H9 (cell line): ENCODE results near the gene MRPS5. TPM values are rescaled to one million over a fixed set of nuclear protein-coding genes. Genes with fewer than 3 reads are reported as not detected.

Experiments
- DNase-seq: peaks from one replicate; pipeline ENCODE4 v3.0.0-alpha.2; 2017
- H2AFZ ChIP-seq: one replicate; pipeline ENCODE4 v1.6.1; 2013; ENCODE audit warnings: mild to moderate bottlenecking, low read length, control low read depth, moderate library complexity
- H2AK5ac ChIP-seq: 2 replicates; pipeline ENCODE4 v1.6.1; 2013; ENCODE audit warnings: low read length, control low read depth, mixed read lengths; ENCODE audit not compliant: insufficient read length
- H2BK120ac ChIP-seq: one replicate; pipeline ENCODE4 v1.6.1; 2013; ENCODE audit warnings: low read depth, mild to moderate bottlenecking, low read length, control low read depth, inconsistent platforms; ENCODE audit not compliant: poor library complexity, severe bottlenecking
- H2BK12ac ChIP-seq: 2 replicates; pipeline ENCODE4 v1.6.1; 2013; ENCODE audit warnings: low read length, control low read depth, mixed read lengths, low read depth; ENCODE audit not compliant: insufficient read length
- H2BK15ac ChIP-seq: 2 replicates; pipeline ENCODE4 v1.6.1; 2013; ENCODE audit warnings: low read depth, low read length, control low read depth
- H2BK20ac ChIP-seq: one replicate; pipeline ENCODE4 v1.6.1; 2013; ENCODE audit warnings: low read depth, mild to moderate bottlenecking, low read length, control low read depth, inconsistent platforms; ENCODE audit not compliant: poor library complexity, severe bottlenecking
- H2BK5ac ChIP-seq: 2 replicates; pipeline ENCODE4 v1.6.1; 2013; ENCODE audit warnings: low read length, control low read depth, mixed read lengths; ENCODE audit not compliant: insufficient read length
- H3K14ac ChIP-seq: 2 replicates; pipeline ENCODE4 v1.6.1; 2013; ENCODE audit warnings: low read length, control low read depth; ENCODE audit not compliant: insufficient read depth
- H3K18ac ChIP-seq: 2 replicates; pipeline ENCODE4 v1.6.1; 2013; ENCODE audit warnings: low read depth, mild to moderate bottlenecking, mixed read lengths, low read length, control low read depth; ENCODE audit not compliant: insufficient read length
- H3K23ac ChIP-seq: 2 replicates; pipeline ENCODE4 v1.6.1; 2013; ENCODE audit warnings: low read length, control low read depth, mixed read lengths, low read depth; ENCODE audit not compliant: insufficient read length
- H3K23me2 ChIP-seq: 2 replicates; pipeline ENCODE4 v1.6.1; 2013; ENCODE audit warnings: low read depth, mild to moderate bottlenecking, mixed read lengths, low read length, control low read depth; ENCODE audit not compliant: insufficient read length, poor library complexity, severe bottlenecking
- H3K27ac ChIP-seq: 2 replicates; pipeline ENCODE4 v1.5.1; 2013; ENCODE audit warnings: low read length, control low read depth, mixed read lengths, low read depth; ENCODE audit not compliant: insufficient read length
- H3K27me3 ChIP-seq: 2 replicates; pipeline ENCODE4 v1.6.1; 2013; ENCODE audit warnings: low read length, control low read depth, inconsistent platforms; ENCODE audit not compliant: insufficient read depth
- H3K4ac ChIP-seq: 2 replicates; pipeline ENCODE4 v1.6.1; 2013; ENCODE audit warnings: low read depth, mild to moderate bottlenecking, control low read depth, inconsistent platforms, low read length, moderate library complexity
- H3K4me1 ChIP-seq: 2 replicates; pipeline ENCODE4 v1.6.1; 2013; ENCODE audit warnings: low read length, control low read depth, inconsistent platforms; ENCODE audit not compliant: insufficient read depth
- H3K4me2 ChIP-seq: 2 replicates; pipeline ENCODE4 v1.6.1; 2013; ENCODE audit warnings: low read length, control low read depth, mixed read lengths; ENCODE audit not compliant: insufficient read length, insufficient read depth
- H3K56ac ChIP-seq: 2 replicates; pipeline ENCODE4 v1.6.1; 2013; ENCODE audit warnings: low read depth, mild to moderate bottlenecking, mixed read lengths, low read length, control low read depth; ENCODE audit not compliant: insufficient read length
- H3K79me1 ChIP-seq: 2 replicates; pipeline ENCODE4 v1.6.1; 2013; ENCODE audit warnings: low read depth, mild to moderate bottlenecking, moderate library complexity, low read length, control low read depth, inconsistent platforms; ENCODE audit not compliant: insufficient read depth, poor library complexity, severe bottlenecking
- H3K79me2 ChIP-seq: 2 replicates; pipeline ENCODE4 v1.6.1; 2013; ENCODE audit warnings: low read length, control low read depth, inconsistent platforms; ENCODE audit not compliant: insufficient read depth
- H3K9ac ChIP-seq: 2 replicates; pipeline ENCODE4 v1.6.1; 2013; ENCODE audit warnings: low read length, control low read depth, mixed read lengths; ENCODE audit not compliant: insufficient read length; ENCODE audit errors: extremely low read depth
- H3K9me3 ChIP-seq: one replicate; pipeline ENCODE4 v1.6.1; 2013; ENCODE audit warnings: low read depth, low read length, inconsistent platforms; ENCODE audit not compliant: control insufficient read depth
- H3T11ph ChIP-seq: one replicate; pipeline ENCODE4 v1.6.1; 2013; ENCODE audit warnings: mild to moderate bottlenecking, low read length, control low read depth, inconsistent platforms
- H4K20me1 ChIP-seq: one replicate; pipeline ENCODE4 v1.6.1; 2013; ENCODE audit not compliant: control insufficient read depth, insufficient read length, insufficient read depth
- H4K5ac ChIP-seq: 2 replicates; pipeline ENCODE4 v1.6.1; 2013; ENCODE audit warnings: low read depth, mild to moderate bottlenecking, mixed read lengths, low read length, control low read depth; ENCODE audit not compliant: insufficient read length
- H4K8ac ChIP-seq: replicated peaks from 2 replicates; pipeline ENCODE4 v1.6.1; 2013; ENCODE audit warnings: low read length, control low read depth, mixed read lengths, low read depth; ENCODE audit not compliant: insufficient read length
- H4K91ac ChIP-seq: 2 replicates; pipeline ENCODE4 v1.6.1; 2013; ENCODE audit warnings: low read depth, mild to moderate bottlenecking, moderate library complexity, mixed read lengths, low read length, control low read depth; ENCODE audit not compliant: insufficient read length
- H3K27ac Mint-ChIP-seq, 3 experiments: 2 replicates in 2 of 3; 3 replicates in 1 of 3; pipeline ENCODE4 v1.8.0; 2020 to 2021; ENCODE audit warnings: mixed read lengths in 3 of 3, mild to moderate bottlenecking in 1 of 3, moderate library complexity in 1 of 3
- H3K27me3 Mint-ChIP-seq: 2 replicates; pipeline ENCODE4 v1.8.0; 2021; ENCODE audit warnings: low read depth, mild to moderate bottlenecking, moderate library complexity, mixed read lengths
- H3K36me3 Mint-ChIP-seq, 3 experiments: 2 replicates in 2 of 3; 3 replicates in 1 of 3; pipeline ENCODE4 v1.8.0; 2020 to 2021; ENCODE audit warnings: low read depth in 3 of 3, mixed read lengths in 3 of 3; ENCODE audit not compliant: insufficient read depth in 1 of 3
- H3K4me1 Mint-ChIP-seq, 2 experiments: 2 replicates each; pipeline ENCODE4 v1.8.0; 2020; ENCODE audit warnings: mixed read lengths in 2 of 2
- H3K4me3 Mint-ChIP-seq, 2 experiments: 2 replicates in 1 of 2; 3 replicates in 1 of 2; pipeline ENCODE4 v1.8.0; 2020 to 2021; ENCODE audit warnings: mild to moderate bottlenecking in 2 of 2, mixed read lengths in 2 of 2, moderate library complexity in 1 of 2
- H3K9me3 Mint-ChIP-seq, 2 experiments: 2 replicates in 1 of 2; 3 replicates in 1 of 2; pipeline ENCODE4 v1.8.0; 2020; ENCODE audit warnings: mild to moderate bottlenecking in 2 of 2, mixed read lengths in 2 of 2, moderate library complexity in 1 of 2
- CTCF ChIP-seq: fragments of 200-600 bp; sonication (generic); conservative IDR thresholded peaks from 3 replicates; pipeline ENCODE4 v1.8.0; 2021; ENCODE audit warnings: antibody characterized with exemption, mild to moderate bottlenecking
- WGBS: extraction: QIAGEN DNeasy Blood & Tissue Kit; methylation state at CpG from one replicate; pipeline ENCODE4 v1.1.7; 2013; ENCODE audit warnings: missing lambda C conversion rate, low lambda C conversion rate, mixed read lengths; ENCODE audit not compliant: insufficient read length; ENCODE audit errors: extremely low coverage; 5-methylcytosine and 5-hydroxymethylcytosine counted together
- total RNA-seq: library from RNA; stranded (reverse); gene quantifications from 2 replicates; pipeline ENCODE4 v1.2.1, GENCODE V29; 2021

MRPS5 gene
- total RNA-seq, 1 experiment from 2014 or later: 50.9 TPM

GRCh38 chr2:95165371-95166064, 43.9 kb upstream of the MRPS5 start, which contains the start of gene ZNF2:
Gene ZNF2, plus strand, starts transcription at chr2:95165809. Its CDS starts 10,418 bp downstream, at chr2:95176227.
- Histone ChIP-seq H2BK120ac (no peak within 1 kb of the TSS), H2AK5ac (no peak within 1 kb of the TSS), H2BK15ac (no peak within 1 kb of the TSS), H3K23me2 (peaks cover 10% of the 10 kb centered on the region), H3K18ac (peak within 1 kb of the TSS; percentile 98), H3K79me2 (no peaks in the 10 kb centered on the region), H4K8ac (no peak within 1 kb of the TSS), H3K9me3 (no peaks in the 10 kb centered on the region), H2BK20ac (no peak within 1 kb of the TSS), H3K27ac (no peak within 1 kb of the TSS), H3K4ac (no peak within 1 kb of the TSS), H3T11ph (no peak within 1 kb of the TSS), H2AFZ (peak within 1 kb of the TSS; percentile 88), H2BK5ac (peak within 1 kb of the TSS; percentile 93), H3K56ac (peak within 1 kb of the TSS; percentile 38), H4K5ac (peak within 1 kb of the TSS; percentile 93), H3K79me1 (peaks cover 2% of the 10 kb centered on the region), H2BK12ac (no peak within 1 kb of the TSS), H3K9ac (peak within 1 kb of the TSS; percentile 94), H4K91ac (no peak within 1 kb of the TSS), H3K4me2 (peak within 1 kb of the TSS; percentile 94), H3K23ac (no peak within 1 kb of the TSS), H3K27me3 (no peaks in the 10 kb centered on the region), H4K20me1 (no peaks in the 10 kb centered on the region), H3K14ac (peak within 1 kb of the TSS; percentile 99), H3K4me1 (no peaks in the 10 kb centered on the region; the same call in 1 of the 2 replicates)
- Mint-ChIP-seq H3K9me3 (no peaks in the 10 kb centered on the region; a peak in 2 of 5 replicates), H3K27me3 (no peaks in the 10 kb centered on the region; the same call in none of the 2 replicates), H3K4me3 (peak within 1 kb of the TSS; percentile 99), H3K27ac (peak within 1 kb of the TSS; percentile 96 to 98 (median 97)), H3K4me1 (peaks cover 12 to 18% of the 10 kb centered on the region in 2 experiments), H3K36me3 (peaks cover 0 to 2% (median 0%) of the 10 kb centered on the region in 3 experiments; a peak in 1 of 7 replicates)
- no CpG with 5 or more reads among the region's 56 CpGs for WGBS
- no peak for TF ChIP-seq CTCF
- DNase-seq: peak; percentile 98
